IMR-90 (cell line): ENCODE results near the gene HSD3B1. TPM values are rescaled to one million over a fixed set of nuclear protein-coding genes. Genes with fewer than 3 reads are reported as not detected.

Source experiments
- ATAC-seq: fragments of 200-7000 bp; cut with Tn5 transposase; 2 replicates; pipeline ENCODE4 v1.9.1; 2020; ENCODE audit warnings: low read depth, mild to moderate bottlenecking, moderate library complexity
- BruUV-seq: library from RNA; stranded (reverse); fragments of 400-500 nt; replicated peaks from 2 replicates; lab custom pipeline; 2021; lab: Mats Ljungman, UMichigan
- CTCF ChIA-PET: fragments of 300-600 bp; formaldehyde crosslinking; extraction: SDS; loops from one replicate; lab custom pipeline; 2021; ENCODE audit warnings: antibody characterized with exemption; lab: Yijun Ruan, JAX
- POLR2A ChIA-PET: fragments of 300-600 bp; sonication (Branson Sonifier 250); formaldehyde crosslinking; loops from one replicate; lab custom pipeline; 2022; ENCODE audit warnings: antibody characterized with exemption; ENCODE audit not compliant: unreplicated experiment; lab: Charles Lee
- DNase-seq: peaks from one replicate; pipeline ENCODE4 v3.0.0; 2013
- H2AFZ ChIP-seq: replicated peaks from 2 replicates; pipeline ENCODE3; 2013; ENCODE audit warnings: low read length, mild to moderate bottlenecking; ENCODE audit not compliant: poor library complexity
- H2AK5ac ChIP-seq: 2 replicates; pipeline ENCODE4 v1.6.1; 2013; ENCODE audit warnings: low read depth, low read length, inconsistent platforms
- H2AK9ac ChIP-seq: replicated peaks from 2 replicates; pipeline ENCODE3; 2013; ENCODE audit warnings: mild to moderate bottlenecking, low read depth, low read length, moderate library complexity; ENCODE audit not compliant: poor library complexity
- H2BK120ac ChIP-seq: 2 replicates; pipeline ENCODE4 v1.6.1; 2013; ENCODE audit warnings: low read depth, low read length, inconsistent platforms
- H2BK15ac ChIP-seq: 3 replicates; pipeline ENCODE4 v1.6.1; 2013; ENCODE audit warnings: low read depth, low read length, inconsistent platforms
- H2BK20ac ChIP-seq: 2 replicates; pipeline ENCODE4 v1.6.1; 2013; ENCODE audit warnings: low read depth, mild to moderate bottlenecking, inconsistent platforms, low read length, moderate library complexity
- H2BK5ac ChIP-seq: 2 replicates; pipeline ENCODE4 v1.6.1; 2013; ENCODE audit warnings: mild to moderate bottlenecking, low read depth, low read length, inconsistent platforms; ENCODE audit not compliant: poor library complexity, severe bottlenecking
- H3K14ac ChIP-seq: replicated peaks from 2 replicates; pipeline ENCODE4 v1.6.1; 2013; ENCODE audit warnings: low read depth, low read length, inconsistent platforms
- H3K18ac ChIP-seq: 2 replicates; pipeline ENCODE4 v1.6.1; 2013; ENCODE audit warnings: low read depth, low read length, control low read depth
- H3K23ac ChIP-seq: 2 replicates; pipeline ENCODE4 v1.6.1; 2013; ENCODE audit warnings: low read depth, low read length, inconsistent platforms
- H3K27ac ChIP-seq: 2 replicates; pipeline ENCODE4 v1.5.1; 2013; ENCODE audit warnings: mild to moderate bottlenecking, control low read depth, low read length; ENCODE audit not compliant: insufficient read depth
- H3K27me3 ChIP-seq: 2 replicates; pipeline ENCODE4 v1.6.1; 2013; ENCODE audit warnings: low read length; ENCODE audit not compliant: control insufficient read depth, insufficient read depth
- H3K36me3 ChIP-seq: 2 replicates; pipeline ENCODE4 v1.6.1; 2013; ENCODE audit warnings: low read length, mixed read lengths; ENCODE audit not compliant: control insufficient read depth, insufficient read depth
- H3K4ac ChIP-seq: 2 replicates; pipeline ENCODE4 v1.6.1; 2013; ENCODE audit warnings: low read depth, low read length, inconsistent platforms
- H3K4me1 ChIP-seq: 2 replicates; pipeline ENCODE4 v1.6.1; 2013; ENCODE audit warnings: low read length, mixed read lengths; ENCODE audit not compliant: control insufficient read depth, insufficient read depth
- H3K4me2 ChIP-seq: 2 replicates; pipeline ENCODE4 v1.6.1; 2013; ENCODE audit warnings: low read depth, mild to moderate bottlenecking, control low read depth, low read length, moderate library complexity
- H3K4me3 ChIP-seq: 2 replicates; pipeline ENCODE4 v1.5.1; 2013; ENCODE audit warnings: low read depth, mild to moderate bottlenecking, control low read depth, low read length, moderate library complexity; ENCODE audit not compliant: insufficient read depth
- H3K56ac ChIP-seq: 2 replicates; pipeline ENCODE4 v1.6.1; 2013; ENCODE audit warnings: low read length, inconsistent platforms; ENCODE audit not compliant: insufficient read depth; ENCODE audit errors: extremely low read depth
- H3K79me1 ChIP-seq, 2 experiments: 2 replicates each; pipeline ENCODE4 v1.6.1; 2013; ENCODE audit warnings: low read length in 2 of 2, inconsistent platforms in 1 of 2, low read depth in 1 of 2
- H3K9ac ChIP-seq: 2 replicates; pipeline ENCODE4 v1.6.1; 2013; ENCODE audit warnings: low read depth, low read length, control low read depth
- H3K9me1 ChIP-seq: 2 replicates; pipeline ENCODE4 v1.6.1; 2013; ENCODE audit warnings: low read length, inconsistent platforms; ENCODE audit not compliant: insufficient read depth
- H3K9me3 ChIP-seq: 2 replicates; pipeline ENCODE4 v1.6.1; 2013; ENCODE audit warnings: low read length; ENCODE audit not compliant: control insufficient read depth, insufficient read depth
- H4K20me1 ChIP-seq: 2 replicates; pipeline ENCODE4 v1.6.1; 2013; ENCODE audit warnings: low read length, inconsistent platforms; ENCODE audit not compliant: insufficient read depth
- H4K5ac ChIP-seq: 2 replicates; pipeline ENCODE4 v1.6.1; 2013; ENCODE audit warnings: mild to moderate bottlenecking, low read depth, low read length, control low read depth
- H4K8ac ChIP-seq, 2 experiments: 2 replicates each; pipeline ENCODE4 v1.6.1; 2013; ENCODE audit warnings: low read depth in 2 of 2, low read length in 2 of 2, control low read depth in 1 of 2, inconsistent platforms in 1 of 2
- H4K91ac ChIP-seq: 2 replicates; pipeline ENCODE4 v1.6.1; 2013; ENCODE audit warnings: low read depth, low read length, inconsistent platforms; ENCODE audit not compliant: insufficient read depth
- CEBPB ChIP-seq: IDR thresholded peaks from 2 replicates; pipeline ENCODE4 v1.6.1; 2012; ENCODE audit warnings: low read depth, low read length, improper control_type of control experiment
- MAFK ChIP-seq: IDR thresholded peaks from 2 replicates; pipeline ENCODE4 v1.6.1; 2012; ENCODE audit warnings: low read depth, low read length, improper control_type of control experiment
- MAZ ChIP-seq: IDR thresholded peaks from 2 replicates; pipeline ENCODE4 v1.6.1; 2012; ENCODE audit warnings: low read depth, mild to moderate bottlenecking, low read length, improper control_type of control experiment, moderate library complexity, borderline replicate concordance
- MXI1 ChIP-seq: IDR thresholded peaks from 2 replicates; pipeline ENCODE4 v1.6.1; 2012; ENCODE audit warnings: low read depth, mild to moderate bottlenecking, low read length, moderate library complexity, borderline replicate concordance
- NFE2L2 ChIP-seq: fragments of 150-350 bp; IDR thresholded peaks from 2 replicates; pipeline ENCODE4 v1.6.1; 2016; ENCODE audit warnings: low read depth, mild to moderate bottlenecking, low read length
- POLR2A ChIP-seq: IDR thresholded peaks from 2 replicates; pipeline ENCODE4 v1.6.1; 2012; ENCODE audit warnings: mild to moderate bottlenecking, low read depth, low read length
- RFX5 ChIP-seq: IDR thresholded peaks from 2 replicates; pipeline ENCODE4 v1.8.0; 2012; ENCODE audit warnings: low read depth, mild to moderate bottlenecking, low read length, moderate library complexity
- WGBS, 2 experiments: methylation state at CpG; one replicate each; pipeline versions ENCODE4 v1.1.5 to v1.1.7; 2013; ENCODE audit warnings: missing lambda C conversion rate in 2 of 2; ENCODE audit not compliant: insufficient read length in 1 of 2; ENCODE audit errors: extremely low coverage in 2 of 2; 5-methylcytosine and 5-hydroxymethylcytosine counted together
- dilution Hi-C: fragments of 300-500 bp; cut with HindIII; formaldehyde crosslinking; loops from one replicate; pipeline ENCODE4 v1.14.3; 2018; ENCODE audit warnings: low sequenced_read_pairs; ENCODE audit not compliant: unreplicated experiment
- in situ Hi-C: fragments of 300-500 bp; cut with MboI; formaldehyde crosslinking; loops from 3 replicates; pipeline ENCODE4 v1.14.3; 2019; ENCODE audit warnings: low sequenced_read_pairs, inconsistent platforms, mixed read lengths
- intact Hi-C: fragments of 100-400 bp; cut with micrococcal nuclease; formaldehyde crosslinking; loops from 2 replicates; pipeline ENCODE4 v1.10.0; 2022
- polyA plus RNA-seq, 3 experiments: library from polyadenylated mRNA; depleted of rRNA; stranded (reverse); fragments of >200 nt; gene quantifications; 2 replicates each; pipeline ENCODE4 v1.2.3, GENCODE V29; 2012; ENCODE audit warnings: low replicate concordance in 1 of 3
- total RNA-seq: library from RNA; depleted of rRNA; stranded (reverse); fragments of >200 nt; gene quantifications from 2 replicates; pipeline ENCODE4 v1.2.3, GENCODE V29; 2012

The HSD3B1 gene
- total and polyA plus RNA-seq, 2 of the 4 experiments (the other 2 are of a cell fraction) = not detected

GRCh38 chr1:119471566-119471965 lies 35.4 kb upstream of the HSD3B1 start:
- dilution Hi-C loops (no loop called here), intact Hi-C loops (no loop called here), in situ Hi-C loops (no loop called here)
- no peak overlapping the region for H4K5ac ChIP-seq
- DNase-seq (no peak), ATAC-seq (no peak)
- no peak overlapping the region for H2BK120ac ChIP-seq
- H2BK20ac ChIP-seq = no peak overlapping the region
- no peak overlapping the region for H3K4me3 ChIP-seq
- H3K56ac ChIP-seq = no peak overlapping the region
- no peak overlapping the region for H2AK9ac ChIP-seq
- BruUV-seq = no TSS peak
- H3K14ac ChIP-seq = no peak overlapping the region
- H3K9me1 ChIP-seq = no peaks in the 10 kb centered on the region
- H3K4me1 ChIP-seq = no peaks in the 10 kb centered on the region
- CTCF ChIA-PET = no interaction called here
- no peaks in the 10 kb centered on the region for H4K20me1 ChIP-seq
- H3K27ac ChIP-seq = no peak overlapping the region
- H2AFZ ChIP-seq = no peak overlapping the region
- no peak overlapping the region for H4K91ac ChIP-seq
- no peaks in the 10 kb centered on the region for H3K36me3 ChIP-seq
- no peak overlapping the region for H3K4ac ChIP-seq
- POLR2A ChIA-PET = no interaction called here
- no peak overlapping the region for H2BK5ac ChIP-seq
- H3K27me3 ChIP-seq = no peaks in the 10 kb centered on the region
- H3K9me3 ChIP-seq = no peaks in the 10 kb centered on the region
- no peak overlapping the region for H3K18ac ChIP-seq
- no peak overlapping the region for H3K23ac ChIP-seq
- no peak overlapping the region for H3K9ac ChIP-seq
- H3K79me1 ChIP-seq = no peaks in the 10 kb centered on the region
- H2AK5ac ChIP-seq = no peak overlapping the region
- no peak overlapping the region for H2BK15ac ChIP-seq
- H3K4me2 ChIP-seq = no peak overlapping the region
- no CpG with 5 or more reads among the region's 5 CpGs for WGBS, 2 experiments
- no peak for TF ChIP-seq CEBPB
- no peak for TF ChIP-seq RFX5
- TF ChIP-seq MXI1 = no peak
- TF ChIP-seq POLR2A = no peak
- TF ChIP-seq NFE2L2 = no peak
- no peak for TF ChIP-seq MAFK
- no peak for TF ChIP-seq MAZ
- H4K8ac ChIP-seq = no peak overlapping the region
